Stimulated activated naive CD8-positive, alpha-beta T cell treated with anti-CD3 and anti-CD28 coated beads, Interleukin-15, amount 100 ng/mL, for 72 hours (primary cell): ENCODE results near the gene GDI1.

Source experiments
- ATAC-seq: fragments of 150-1000 bp; cut with Tn5 transposase; 2 replicates; pipeline ENCODE4 v1.10.0; 2021; ENCODE audit warnings: mild to moderate bottlenecking, moderate library complexity
- DNase-seq, 2 donors: peaks; one replicate each; pipeline ENCODE4 v3.0.0; 2021 to 2022
- H3K27ac Mint-ChIP-seq, 2 donors: one replicate each; pipeline ENCODE4 v1.8.0; 2022; ENCODE audit warnings: mild to moderate bottlenecking in 2 of 2, mixed read lengths in 2 of 2, moderate library complexity in 2 of 2
- H3K27me3 Mint-ChIP-seq: one replicate; pipeline ENCODE4 v1.8.0; 2022; ENCODE audit warnings: mixed read lengths
- H3K4me1 Mint-ChIP-seq: one replicate; pipeline ENCODE4 v1.8.0; 2022; ENCODE audit warnings: mild to moderate bottlenecking, mixed read lengths
- H3K4me3 Mint-ChIP-seq, 2 donors: one replicate each; pipeline ENCODE4 v1.8.0; 2022; ENCODE audit warnings: mild to moderate bottlenecking in 2 of 2, mixed read lengths in 2 of 2, moderate library complexity in 1 of 2
- H3K9me3 Mint-ChIP-seq, 2 donors: one replicate each; pipeline ENCODE4 v1.8.0; 2022; ENCODE audit warnings: mixed read lengths in 2 of 2

GDI1 gene

DNA sequence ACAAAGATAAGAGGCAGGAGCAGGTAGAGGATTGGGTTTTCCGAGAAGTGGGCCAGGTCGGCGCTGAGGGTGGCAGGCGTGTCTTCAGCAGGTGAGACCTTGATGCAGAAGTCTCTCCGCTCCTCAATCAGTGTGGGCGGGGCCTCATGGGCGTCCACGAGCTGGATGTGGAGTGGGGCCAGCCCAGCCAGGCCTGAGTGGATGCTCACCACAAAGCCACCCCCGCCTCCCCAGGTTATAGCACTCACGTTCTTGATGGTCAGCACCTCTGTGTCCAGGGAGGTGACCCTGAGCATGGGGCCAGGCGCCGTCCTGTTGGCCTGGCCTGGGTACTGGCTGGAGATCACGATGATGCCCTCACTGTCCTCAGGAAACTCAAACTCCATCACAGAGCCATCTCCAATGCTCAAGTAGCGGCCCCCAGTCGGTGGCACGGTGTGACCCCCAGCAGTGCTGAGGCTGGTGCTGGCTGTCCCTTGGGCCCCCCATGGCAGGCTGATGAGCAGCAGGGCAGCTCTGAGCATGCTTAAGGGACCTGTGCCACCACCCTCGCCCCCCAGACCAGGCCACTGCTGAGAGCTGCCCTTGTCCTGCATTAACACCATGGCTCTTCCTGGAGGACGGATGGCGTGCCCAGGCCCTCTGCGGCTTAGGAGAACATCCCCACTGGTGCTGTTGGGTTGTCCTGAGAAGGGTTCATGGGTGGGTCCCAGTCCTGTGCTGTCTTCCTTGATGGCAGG, 51.6 kb downstream of the GDI1 start:
- Mint-ChIP-seq H3K27ac (peak overlapping the region in 1 of 2 donors; percentile 78), H3K4me3 (peak overlapping the region; percentile 44 to 95), H3K9me3 (no peaks in the 10 kb centered on the region), H3K4me1 (peaks cover 54% of the 10 kb centered on the region), H3K27me3 (no peaks in the 10 kb centered on the region)
- no peak for ATAC-seq
- DNase-seq = no peak

DNA sequence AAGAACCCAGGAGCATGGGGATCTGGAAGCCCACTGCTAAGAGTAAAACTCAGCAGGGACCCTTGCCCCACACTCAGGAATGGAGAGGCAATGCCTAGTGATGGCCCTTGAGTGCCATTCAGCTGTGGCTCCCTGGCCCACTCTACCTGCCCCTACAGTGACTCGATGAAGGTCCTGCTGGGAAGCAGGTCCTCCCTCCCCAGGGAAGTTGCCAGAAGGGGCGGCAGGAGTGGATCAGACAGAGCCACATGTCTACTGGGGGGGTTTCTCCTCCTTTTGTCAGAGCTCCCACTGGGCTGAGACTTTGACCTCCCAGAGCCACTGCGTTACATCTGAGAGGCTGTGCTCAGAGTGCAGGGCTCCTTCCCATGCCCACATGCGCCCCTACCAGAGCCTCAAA, 52.2 kb downstream of the GDI1 start:
- no peak for ATAC-seq
- Mint-ChIP-seq H3K9me3 (no peaks in the 10 kb centered on the region), H3K27me3 (no peaks in the 10 kb centered on the region)

DNA sequence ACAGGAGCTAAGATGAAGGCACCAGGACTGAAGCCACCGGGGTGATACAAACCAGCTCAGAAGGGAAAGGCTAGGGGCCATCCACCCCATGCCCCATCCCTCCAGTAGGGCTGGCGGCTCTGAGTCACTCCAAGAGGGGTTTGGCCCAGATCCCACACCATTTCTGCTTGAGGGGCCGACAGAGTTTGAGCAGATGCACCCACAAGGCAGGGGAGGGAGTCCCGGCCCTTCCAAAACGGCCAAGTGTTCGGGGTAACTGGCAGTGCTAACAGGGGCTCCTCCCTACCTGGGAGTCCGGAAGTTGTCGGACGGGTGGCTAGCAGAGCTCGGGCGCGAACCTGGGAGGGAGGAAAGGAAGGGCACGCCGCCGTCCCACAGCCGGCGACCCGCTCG, 53.1 kb downstream of the GDI1 start:
- peak overlapping the region; percentile 91 to 95 for H3K4me3 Mint-ChIP-seq
- H3K9me3 Mint-ChIP-seq = no peaks in the 10 kb centered on the region
- peak; percentile 45 for ATAC-seq
- H3K27ac Mint-ChIP-seq = peak overlapping the region; percentile 48 to 92
- peak in 1 of 2 donors; percentile 60 for DNase-seq
- H3K27me3 Mint-ChIP-seq = no peaks in the 10 kb centered on the region
- H3K4me1 Mint-ChIP-seq = peaks cover 39% of the 10 kb centered on the region

More for the DNA sequence above, 52.2 kb downstream of the GDI1 start:
- peak overlapping the region; percentile 91 to 95 for H3K4me3 Mint-ChIP-seq
- peak overlapping the region in 1 of 2 donors; percentile 42 for H3K27ac Mint-ChIP-seq
- peaks cover 47% of the 10 kb centered on the region for H3K4me1 Mint-ChIP-seq
- no peak for DNase-seq

DNA sequence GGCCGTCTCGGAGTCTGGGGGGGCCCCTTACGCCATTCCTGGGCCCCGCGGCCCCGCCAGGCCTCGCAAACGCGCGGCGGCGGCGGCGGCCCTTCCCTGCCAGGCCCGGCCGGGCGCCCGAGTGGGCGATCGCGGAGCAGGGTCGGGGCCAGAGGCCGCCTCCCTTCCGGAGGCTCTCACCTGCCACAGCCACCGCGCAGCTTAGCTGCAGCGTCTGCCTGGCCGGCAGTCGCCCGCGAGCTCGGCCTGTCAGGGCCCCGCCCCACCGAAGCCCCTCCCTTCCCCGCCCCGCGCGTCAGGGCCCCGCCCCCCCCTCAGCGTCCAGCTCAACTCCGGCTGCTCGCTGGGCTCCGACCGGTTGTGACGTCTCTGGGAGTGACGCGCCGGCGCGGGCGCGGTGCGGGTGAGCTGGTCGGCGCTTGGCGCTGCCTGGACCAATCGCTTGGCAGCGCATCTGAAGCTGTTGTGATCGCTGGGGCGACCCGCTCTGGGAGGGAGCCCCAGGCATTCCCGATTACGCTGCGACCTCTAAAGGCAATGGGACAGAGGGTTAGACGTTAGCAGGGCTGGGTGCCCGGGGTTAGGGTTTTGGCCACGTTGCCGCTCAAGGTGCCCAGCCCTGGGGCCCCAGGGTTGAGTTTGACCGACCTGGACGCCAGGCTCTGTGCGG, 53.6 kb downstream of the GDI1 start, which contains the start of gene SLC10A3:
SLC10A3 (minus strand) TSS at position 216 of the 670 bp plus-strand sequence. CDS start 1,689 bp downstream, outside the sequence.
- H3K4me1 Mint-ChIP-seq = peaks cover 35% of the 10 kb centered on the region

More for the DNA sequence above, 53.6 kb downstream of the GDI1 start, which contains the start of gene SLC10A3:
- H3K9me3 Mint-ChIP-seq = no peaks in the 10 kb centered on the region
- DNase-seq (peak; percentile 84 to 92), ATAC-seq (peak; percentile 91)
- peak within 1 kb of the TSS; percentile 92 to 95 for H3K4me3 Mint-ChIP-seq
- no peaks in the 10 kb centered on the region for H3K27me3 Mint-ChIP-seq
- peak within 1 kb of the TSS; percentile 92 to 94 for H3K27ac Mint-ChIP-seq
